ENCODE measurements around the gene SP140L.
A peak's percentile ranks its signal among the peaks of the same experiment; 100 is the strongest.
"Not testable (repeated sequence)": the region's sequence is repeated elsewhere in the genome, so short reads cannot be mapped to it uniquely, and the experiment has no call there.

SP140L gene

DNA sequence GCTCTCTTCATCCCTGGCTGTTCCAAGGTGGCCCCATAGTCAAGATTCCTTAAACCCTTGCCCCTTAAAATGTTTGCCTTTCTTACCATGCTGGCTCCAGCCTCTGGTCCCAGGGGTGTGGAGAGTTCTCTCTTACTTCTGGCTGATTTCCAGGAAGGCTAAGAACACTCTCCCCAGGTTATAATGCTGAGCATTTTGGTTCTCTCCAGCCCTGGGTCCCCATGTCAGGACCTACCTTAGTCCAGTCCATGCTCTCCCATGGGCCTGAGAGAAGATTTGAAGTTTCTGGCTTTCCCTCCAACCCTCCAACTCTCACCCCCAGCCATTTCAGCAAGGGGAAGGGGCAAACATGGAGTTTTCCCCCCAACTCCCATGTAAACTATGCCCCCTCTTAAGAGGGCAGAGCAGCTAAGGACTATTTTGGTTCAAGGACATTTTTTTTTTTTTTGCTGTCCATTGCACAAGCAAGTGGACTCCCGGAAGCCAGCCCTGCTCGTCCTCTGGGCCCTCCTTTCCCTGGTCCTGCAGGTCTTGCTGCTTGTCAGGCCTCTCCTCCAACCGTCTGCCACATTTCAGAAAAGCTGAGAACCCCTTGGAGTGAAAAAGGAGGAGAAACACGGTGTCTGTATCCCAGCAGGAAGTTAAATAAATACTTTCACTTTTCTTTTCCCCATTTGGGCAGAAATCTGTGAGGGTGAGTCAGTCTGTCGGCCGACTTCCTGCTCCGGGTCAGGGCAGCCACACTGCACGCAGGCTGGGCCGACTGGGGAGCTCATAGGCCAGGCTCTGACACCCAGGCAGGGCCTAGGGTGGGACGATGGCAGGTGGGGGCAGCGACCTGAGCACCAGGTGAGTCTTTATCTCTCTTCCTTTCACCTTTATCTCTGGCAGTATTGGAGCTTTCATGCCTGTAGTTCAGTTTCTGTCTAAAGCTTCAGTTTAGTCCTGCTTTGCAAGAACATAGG, at the start of gene SP140L:
Gene SP140L, plus strand, starts transcription at position 741 of the 965 bp plus-strand sequence. Its CDS starts 77 bp downstream, at position 818.
- peak; percentile 92 for DNase-seq

- DNase-seq, result no peak
Observed at GRCh38 chr2:230282936-230283335, 44.1 kb upstream of the SP140L start.

GRCh38 chr2:230286048-230286447, 40.9 kb upstream of the SP140L start:
- no peak for DNase-seq

DNA sequence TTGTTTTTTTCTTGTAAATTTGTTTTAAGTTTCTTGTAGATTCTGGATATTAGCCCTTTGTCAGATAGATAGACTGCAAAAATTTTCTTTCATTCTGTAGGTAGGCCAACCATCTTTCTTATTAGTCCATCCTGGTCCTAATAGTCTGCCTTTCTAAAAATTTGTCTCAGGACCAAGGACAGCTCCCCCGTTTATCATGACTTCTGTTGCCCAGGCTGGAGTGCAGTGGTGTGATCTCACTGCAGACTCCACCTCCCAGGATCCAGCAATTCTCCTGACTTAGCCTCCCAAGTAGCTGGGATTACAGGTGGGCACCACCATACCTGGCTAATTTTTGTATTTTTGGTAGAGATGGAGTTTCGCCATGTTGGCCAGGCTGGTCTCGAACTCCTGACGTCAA, 37.7 kb upstream of the SP140L start:
- DNase-seq, result peak; percentile 72

DNA sequence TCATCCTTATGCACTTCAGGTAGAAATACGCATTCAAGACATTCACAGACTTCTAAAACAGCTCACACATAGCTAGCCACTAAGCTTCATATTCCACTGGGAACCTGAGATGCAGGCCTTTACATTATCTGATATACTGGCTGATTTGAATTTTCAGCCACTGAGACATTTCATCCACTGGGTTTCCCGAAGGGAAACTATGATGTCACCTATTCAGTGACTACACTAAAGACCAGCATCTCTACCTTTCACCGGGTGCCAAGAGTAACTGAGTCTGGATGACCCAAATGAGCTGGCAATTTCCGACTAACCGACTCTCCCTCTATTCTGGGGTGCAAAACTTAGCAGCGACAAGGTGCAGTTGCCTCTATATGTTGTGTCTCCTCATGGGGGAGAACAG, 31.8 kb upstream of the SP140L start:
- no peak for DNase-seq

GRCh38 chr2:230296917-230297316, 30.1 kb upstream of the SP140L start:
- DNase-seq, result no peak

DNA sequence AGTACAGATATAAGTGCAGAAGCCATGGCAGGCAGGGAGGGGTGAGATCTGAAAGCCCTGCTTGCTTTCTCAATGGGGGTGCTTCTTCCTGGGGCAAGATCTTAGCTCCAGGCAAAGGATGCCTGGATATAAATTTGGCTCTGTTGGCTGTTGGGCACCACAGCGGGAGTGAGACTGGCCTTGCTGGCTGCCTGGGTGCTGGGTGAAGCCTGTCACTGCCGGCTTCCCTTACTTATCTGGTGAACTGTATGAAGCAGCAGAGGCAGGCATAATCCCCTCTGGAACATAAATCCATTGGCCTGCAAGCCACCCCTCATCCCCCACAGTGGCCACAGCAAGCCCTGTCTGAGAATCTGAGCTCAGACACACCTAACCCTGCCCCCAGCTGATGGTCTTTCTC, 27.4 kb upstream of the SP140L start:
- DNase-seq, result no peak

GRCh38 chr2:230305416-230306275, 21.3 kb upstream of the SP140L start:
- DNase-seq, result no peak

DNA sequence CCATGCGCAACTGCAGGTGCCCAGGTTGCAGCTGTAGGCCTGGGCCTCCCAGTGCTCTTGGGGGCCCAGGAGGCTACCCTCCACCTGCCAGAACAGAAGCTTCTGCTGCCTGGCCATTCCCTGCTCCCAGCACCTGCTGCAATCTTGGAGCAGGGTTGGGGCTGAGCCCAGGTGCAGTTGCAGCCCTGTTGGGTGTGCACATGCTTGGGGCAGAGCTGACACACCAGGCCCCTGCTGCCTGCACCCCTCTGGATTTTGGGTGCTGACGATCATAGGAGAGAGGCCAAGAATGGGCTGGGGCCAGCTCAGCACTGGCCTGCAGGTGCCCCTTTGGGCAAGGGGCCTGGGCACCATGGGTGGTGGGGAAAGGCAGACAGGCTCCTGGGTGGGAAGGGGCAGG, 20.5 kb upstream of the SP140L start:
- DNase-seq, result no peak

- no peak for DNase-seq
Observed at GRCh38 chr2:230307485-230307884, 19.5 kb upstream of the SP140L start.

- DNase-seq, result no peak
Observed at GRCh38 chr2:230308402-230309000, 18.5 kb upstream of the SP140L start.

DNA sequence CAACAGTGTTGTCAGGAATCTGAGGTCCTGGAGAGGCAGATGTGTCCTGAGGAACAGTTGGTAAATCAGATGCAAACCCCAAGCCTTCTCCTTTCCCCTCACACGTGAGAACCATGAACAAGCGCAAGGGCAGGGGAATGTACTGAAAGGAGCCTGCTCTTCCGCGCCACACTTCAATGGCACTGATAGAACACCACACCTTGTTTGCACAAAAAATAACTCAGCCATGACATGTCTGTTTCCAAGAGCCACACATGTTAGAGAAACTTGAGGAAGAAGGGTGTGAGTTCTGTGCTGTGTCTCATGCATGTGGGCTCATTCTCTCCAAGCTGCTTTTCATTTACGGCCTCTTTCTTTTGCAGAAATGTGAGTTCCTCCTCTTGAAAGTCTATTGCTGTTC, 16.2 kb upstream of the SP140L start:
- DNase-seq, result not testable (repeated sequence)

DNA sequence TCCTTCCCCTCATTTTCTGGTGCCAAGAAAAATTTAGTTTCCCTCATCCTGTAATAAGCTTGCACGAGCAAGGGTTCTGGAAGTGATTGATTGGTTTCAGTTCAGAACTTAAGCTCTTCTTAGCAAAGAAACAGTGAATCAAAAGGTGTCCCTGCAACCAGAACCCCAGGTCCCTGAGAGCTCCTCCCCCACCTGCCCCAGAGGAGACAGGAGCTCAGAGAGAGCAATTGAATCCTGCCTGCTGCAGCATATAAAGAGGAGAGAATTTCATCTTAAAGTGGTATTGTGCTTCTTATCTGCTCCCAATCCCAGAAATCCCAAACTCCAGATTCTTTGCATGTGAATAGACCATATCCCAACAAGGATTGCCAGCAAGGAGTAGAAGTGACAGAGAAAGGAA, 15.4 kb upstream of the SP140L start:
- DNase-seq, result not testable (repeated sequence)

DNA sequence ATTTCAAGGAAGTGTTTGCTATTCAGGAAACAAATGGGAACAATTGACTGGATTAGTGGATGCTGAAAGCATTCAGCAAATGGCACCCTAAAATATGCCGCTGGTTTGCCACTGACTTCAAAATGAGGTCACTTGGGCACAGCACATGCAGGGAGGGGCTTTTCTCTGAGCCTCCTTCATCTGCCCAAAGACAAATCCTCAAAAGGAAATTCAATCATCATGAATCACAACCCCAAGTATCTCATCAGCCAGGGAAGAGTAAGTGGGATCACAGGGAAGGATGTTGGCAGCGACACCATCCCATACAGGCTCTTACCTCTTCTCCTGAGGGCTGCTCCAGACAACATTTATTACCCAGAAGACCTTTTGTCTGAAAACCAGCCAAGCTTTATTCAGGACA, 14.4 kb upstream of the SP140L start:
- no peak for DNase-seq

DNA sequence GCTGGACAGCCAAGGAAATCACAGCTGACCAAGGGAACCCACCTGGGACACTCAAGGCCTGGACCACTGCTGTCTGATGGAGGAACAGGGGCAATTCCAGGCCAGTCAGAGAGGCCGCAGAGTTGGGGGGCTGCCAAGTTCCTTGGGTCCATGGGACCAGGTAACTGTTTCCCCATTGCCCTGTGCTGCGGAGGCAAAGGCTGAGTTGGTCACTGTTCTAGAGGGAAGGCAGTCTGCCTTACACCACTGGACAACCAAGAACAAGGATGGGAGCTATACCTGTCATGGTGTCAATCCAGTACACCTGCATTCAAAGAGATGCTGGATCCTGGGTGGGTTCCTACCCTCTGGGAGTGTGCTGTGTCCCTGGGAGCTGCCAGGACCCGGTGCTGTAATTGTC, 9.6 kb upstream of the SP140L start:
- no peak for DNase-seq

DNA sequence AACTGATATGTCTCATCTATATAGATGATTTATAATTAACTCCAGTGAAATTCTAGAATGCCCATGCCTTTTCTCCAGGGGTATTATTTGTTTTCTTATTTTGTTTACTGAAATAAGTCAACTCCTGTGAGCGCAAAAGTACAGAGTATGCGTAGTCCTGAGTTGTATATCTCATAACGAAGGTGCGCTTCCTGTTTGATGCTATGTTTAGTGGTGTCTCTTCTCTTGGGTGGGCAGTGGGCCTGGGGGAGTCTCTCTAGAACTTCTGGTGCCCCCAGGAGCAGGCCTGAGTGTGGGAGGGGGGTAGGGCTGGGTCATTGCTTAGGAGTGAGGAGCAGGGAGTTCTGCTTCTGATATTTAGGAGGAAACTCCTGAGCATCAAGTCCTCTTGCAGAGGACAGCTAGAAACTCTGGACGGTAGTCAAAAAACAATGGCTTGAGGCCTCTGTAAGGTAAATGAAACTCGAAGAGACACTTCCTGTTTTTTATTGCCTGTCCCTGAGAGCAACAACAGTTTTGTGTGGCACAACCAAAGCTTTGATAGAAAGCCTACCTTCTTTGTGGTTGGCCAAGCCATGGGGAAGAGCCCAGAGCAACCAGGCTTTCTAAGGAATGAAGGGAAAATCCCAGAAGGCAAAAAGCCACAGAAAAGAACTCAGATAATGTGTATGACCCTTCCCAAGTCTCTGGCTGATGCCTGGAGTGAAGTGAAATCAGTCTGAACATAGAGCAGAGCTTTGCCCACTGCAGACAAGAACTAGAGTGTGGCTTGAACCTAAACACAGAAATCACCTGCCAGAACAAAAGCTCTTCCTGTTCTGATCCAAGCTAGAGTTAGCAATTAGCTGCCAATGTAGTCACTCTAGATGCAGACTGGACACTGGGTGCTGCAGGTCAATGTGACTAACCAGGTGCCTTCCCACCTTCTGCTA, 8.5 kb upstream of the SP140L start:
- DNase-seq, result peak; percentile 52

DNA sequence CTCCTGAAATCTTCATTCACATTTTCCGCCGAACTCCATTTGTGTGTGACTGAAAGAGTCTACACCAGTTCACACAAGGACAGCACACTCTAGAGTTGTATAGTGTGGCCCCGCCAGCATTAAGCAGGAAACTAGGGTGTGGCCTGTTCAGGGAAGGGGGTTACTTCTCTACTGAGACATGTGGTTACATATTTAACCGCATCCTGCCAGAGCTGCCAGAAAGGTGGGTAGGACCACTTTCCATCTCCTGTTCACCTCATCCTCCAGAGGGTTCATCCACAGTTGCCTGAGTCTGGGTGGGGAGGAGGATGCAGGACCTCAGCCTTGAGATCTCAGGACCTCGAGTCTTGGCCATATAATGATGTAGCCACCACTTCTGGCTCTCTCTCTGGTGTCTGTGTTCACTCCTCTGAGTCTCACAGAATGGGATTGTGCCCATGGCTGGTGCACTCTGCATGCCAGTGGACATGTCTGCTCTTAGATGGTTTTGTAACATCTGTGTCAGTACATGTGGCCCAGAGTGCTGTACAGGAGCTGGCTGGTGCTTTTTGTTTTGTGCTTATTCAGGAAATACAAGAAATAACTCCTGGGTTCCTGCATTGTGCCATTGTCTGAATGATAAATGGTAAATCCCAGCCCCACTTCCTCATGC, 7.7 kb upstream of the SP140L start:
- DNase-seq, result peak; percentile 90

DNA sequence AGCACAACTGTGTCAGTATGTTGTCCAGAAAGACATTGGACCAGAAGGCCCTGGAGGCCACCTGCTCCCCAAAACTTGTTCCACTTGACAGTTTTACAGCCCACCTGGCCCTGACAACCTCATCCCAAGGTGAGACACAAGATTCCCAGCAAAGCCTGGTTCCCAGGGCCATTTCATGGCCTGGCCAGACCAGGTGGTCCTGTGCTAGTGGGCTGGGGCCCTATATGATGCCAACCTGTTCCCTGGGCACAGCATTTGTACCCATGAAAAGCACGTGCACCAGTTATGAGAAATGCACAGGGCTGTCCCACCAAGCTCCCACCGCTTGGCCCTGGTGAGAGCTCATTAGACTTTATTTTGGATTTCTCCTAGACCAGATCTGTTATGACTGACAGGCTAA, 6.0 kb upstream of the SP140L start:
- no peak for DNase-seq

- no peak for DNase-seq
Observed at GRCh38 chr2:230322561-230323384, 4.2 kb upstream of the SP140L start.

DNA sequence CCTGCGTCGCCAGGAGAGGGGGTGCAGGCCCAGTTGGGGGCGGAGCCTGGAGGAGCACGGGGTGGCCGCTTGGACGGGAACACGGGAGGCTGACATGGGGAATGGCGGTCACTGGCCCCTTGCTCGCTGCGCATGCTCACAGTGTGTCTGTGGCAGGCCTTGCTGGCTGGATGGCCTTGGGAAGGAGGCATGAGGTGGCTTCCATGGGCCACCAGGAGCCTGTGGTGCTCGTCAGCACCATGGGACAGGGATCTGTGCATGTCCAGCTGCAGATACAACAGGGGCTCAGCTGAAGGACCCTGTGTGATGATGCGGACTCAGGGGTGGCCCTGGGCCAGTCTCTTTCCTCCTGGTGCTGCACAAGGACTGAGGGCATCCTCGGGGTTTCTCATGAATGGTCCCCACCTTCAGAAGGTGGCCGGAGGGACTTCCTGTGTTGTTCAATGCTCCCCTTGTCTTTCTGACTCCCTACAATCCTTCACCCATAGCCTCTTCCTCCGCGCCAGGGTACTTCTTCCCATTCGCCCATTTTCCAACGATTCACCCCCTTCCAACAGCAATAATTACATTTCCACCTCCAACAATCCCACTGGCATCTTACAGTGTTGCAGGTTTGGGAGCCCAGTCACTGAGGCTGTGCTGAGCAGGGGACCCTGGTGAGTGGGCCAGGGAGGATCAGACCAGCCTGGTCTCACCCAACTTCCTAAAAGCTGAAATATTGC, 3.4 kb upstream of the SP140L start:
- no peak for DNase-seq
